HEK293 (cell line): ENCODE measurements around the gene PRR5.
A peak's percentile ranks its signal among the peaks of the same experiment; 100 is the strongest.
"Not testable (repeated sequence)": the region's sequence is repeated elsewhere in the genome, so short reads cannot be mapped to it uniquely, and the experiment has no call there.

ENCODE experiments used
- CTCF ChIA-PET: fragments of 350-600 bp; formaldehyde crosslinking; extraction: SDS; loops from one replicate; lab custom pipeline; 2021; ENCODE audit warnings: antibody characterized with exemption; lab: Yijun Ruan, JAX
- POLR2A ChIA-PET: fragments of 300-600 bp; formaldehyde crosslinking; extraction: SDS; loops from one replicate; lab custom pipeline; 2020; ENCODE audit warnings: antibody characterized with exemption, inconsistent platforms; lab: Yijun Ruan, JAX
- H3K27ac ChIP-seq: fragments of 200-500 bp; sonication (Bioruptor generic); 2 replicates; pipeline ENCODE4 v1.5.1; 2014; ENCODE audit warnings: low read depth, low read length, control low read depth, inconsistent platforms; ENCODE audit errors: extremely low read depth
- H3K36me3 ChIP-seq, 2 experiments: fragments of 200-500 bp in 1 of 2; sonication (Bioruptor generic) in 1 of 2; 1 replicate in 1 of 2; 2 replicates in 1 of 2; pipeline ENCODE4 v1.5.1; 2014 to 2017; ENCODE audit warnings: inconsistent platforms in 2 of 2, low read length in 2 of 2; ENCODE audit not compliant: control insufficient read depth in 2 of 2, insufficient read depth in 1 of 2
- H3K4me1 ChIP-seq: fragments of 200-500 bp; sonication (Bioruptor generic); 2 replicates; pipeline ENCODE4 v1.5.1; 2014; ENCODE audit warnings: mild to moderate bottlenecking, low read length, inconsistent platforms; ENCODE audit not compliant: control insufficient read depth, insufficient read depth
- H3K4me3 ChIP-seq: 2 replicates; pipeline ENCODE4 v1.5.1; 2011; ENCODE audit warnings: low read depth, mild to moderate bottlenecking, control low read depth, low read length, moderate library complexity
- H3K9me3 ChIP-seq: fragments of 200-500 bp; sonication (Bioruptor generic); 2 replicates; pipeline ENCODE4 v1.5.1; 2014; ENCODE audit warnings: low read depth, low read length, inconsistent platforms; ENCODE audit not compliant: control insufficient read depth, insufficient read depth
- GFI1B ChIP-seq: fragments of 450-650 bp; formaldehyde crosslinking; IDR thresholded peaks from 2 replicates; pipeline ENCODE4 v1.5.1; 2016; ENCODE audit warnings: missing biosample characterization, missing genetic modification characterization
- PRDM6 ChIP-seq: fragments of 450-650 bp; formaldehyde crosslinking; IDR thresholded peaks from 2 replicates; pipeline ENCODE4 v1.5.1; 2017; ENCODE audit warnings: missing biosample characterization, missing genetic modification characterization
- RBAK ChIP-seq: fragments of 450-650 bp; formaldehyde crosslinking; IDR thresholded peaks from 2 replicates; pipeline ENCODE4 v1.5.1; 2016; ENCODE audit warnings: missing biosample characterization, missing genetic modification characterization
- SALL2 ChIP-seq: fragments of 450-650 bp; formaldehyde crosslinking; IDR thresholded peaks from 2 replicates; pipeline ENCODE4 v1.5.0; 2017; ENCODE audit warnings: missing biosample characterization, mild to moderate bottlenecking, missing genetic modification characterization, borderline replicate concordance
- YY1 ChIP-seq: fragments of 450-650 bp; formaldehyde crosslinking; IDR thresholded peaks from 2 replicates; pipeline ENCODE4 v1.5.1; 2018; ENCODE audit warnings: missing biosample characterization, missing genetic modification characterization
- ZFP3 ChIP-seq: fragments of 450-650 bp; formaldehyde crosslinking; IDR thresholded peaks from 2 replicates; pipeline ENCODE4 v1.5.1; 2016; ENCODE audit warnings: low read depth, missing biosample characterization, missing genetic modification characterization
- ZNF169 ChIP-seq: fragments of 450-650 bp; formaldehyde crosslinking; IDR thresholded peaks from 2 replicates; pipeline ENCODE4 v1.5.1; 2016; ENCODE audit warnings: missing biosample characterization, missing genetic modification characterization
- ZNF248 ChIP-seq: fragments of 450-650 bp; formaldehyde crosslinking; IDR thresholded peaks from 2 replicates; pipeline ENCODE4 v1.5.1; 2017; ENCODE audit warnings: missing biosample characterization, missing genetic modification characterization
- ZNF302 ChIP-seq: fragments of 450-650 bp; formaldehyde crosslinking; IDR thresholded peaks from 2 replicates; pipeline ENCODE4 v1.5.1; 2016; ENCODE audit warnings: missing biosample characterization, missing genetic modification characterization, low read depth
- ZNF335 ChIP-seq: fragments of 450-650 bp; formaldehyde crosslinking; conservative IDR thresholded peaks from 2 replicates; pipeline ENCODE4 v1.5.1; 2016; ENCODE audit warnings: missing biosample characterization, missing genetic modification characterization
- ZNF513 ChIP-seq: fragments of 450-650 bp; IDR thresholded peaks from 2 replicates; pipeline ENCODE4 v1.5.1; 2018; ENCODE audit warnings: missing biosample characterization, missing genetic modification characterization
- ZNF544 ChIP-seq: fragments of 450-650 bp; formaldehyde crosslinking; IDR thresholded peaks from 2 replicates; pipeline ENCODE4 v1.5.0; 2017; ENCODE audit warnings: missing biosample characterization, missing genetic modification characterization
- ZNF629 ChIP-seq: fragments of 450-650 bp; formaldehyde crosslinking; IDR thresholded peaks from 2 replicates; pipeline ENCODE4 v1.5.1; 2017; ENCODE audit warnings: missing biosample characterization, missing genetic modification characterization
- ZNF654 ChIP-seq: fragments of 450-650 bp; formaldehyde crosslinking; IDR thresholded peaks from 2 replicates; pipeline ENCODE4 v1.5.1; 2016; ENCODE audit warnings: low read depth, missing biosample characterization, missing genetic modification characterization
- ZNF747 ChIP-seq: fragments of 450-650 bp; formaldehyde crosslinking; IDR thresholded peaks from 2 replicates; pipeline ENCODE4 v1.5.1; 2016; ENCODE audit warnings: missing biosample characterization, missing genetic modification characterization
- ZNF785 ChIP-seq: fragments of 450-650 bp; formaldehyde crosslinking; IDR thresholded peaks from 2 replicates; pipeline ENCODE4 v1.5.1; 2016; ENCODE audit warnings: missing biosample characterization, missing genetic modification characterization

PRR5 gene

GRCh38 chr22:44743247-44743646 is 41.2 kb downstream of the PRR5 start:
- Histone ChIP-seq H3K9me3 (no peaks in the 10 kb centered on the region), H3K36me3 (no peaks in the 10 kb centered on the region), H3K4me1 (no peaks in the 10 kb centered on the region), H3K27ac (no peak overlapping the region), H3K4me3 (no peak overlapping the region)
- ChIA-PET CTCF (interaction anchor here (0.6 to 1.1 kb wide), 2 partner anchors 8 to 10 kb away, joined by 3 to 4 read pairs; no protein-coding TSS in a partner anchor), POLR2A (no interaction called here)
- TF ChIP-seq ZNF544 (tag by site-specific recombination) (no peak), ZNF747 (tag by site-specific recombination) (no peak), RBAK (0 out of 2 replicates have a peak, but pooled peaks have one; percentile 41)

GRCh38 chr22:44743804-44744211 is 41.8 kb downstream of the PRR5 start:
- no peaks in the 10 kb centered on the region for H3K36me3 ChIP-seq
- POLR2A ChIA-PET, result no interaction called here
- no peaks in the 10 kb centered on the region for H3K4me1 ChIP-seq
- no peak overlapping the region for H3K27ac ChIP-seq
- TF ChIP-seq GFI1B, result no peak
- peak; percentile 14; the same call in 1 of the 2 replicates for TF ChIP-seq PRDM6 (tag by site-specific recombination)
- no peaks in the 10 kb centered on the region for H3K9me3 ChIP-seq
- CTCF ChIA-PET, result interaction anchor here (0.6 to 1.1 kb wide), 3 partner anchors 8 to 61 kb away, joined by 3 to 4 read pairs (median 3); no protein-coding TSS in a partner anchor
- no peak overlapping the region for H3K4me3 ChIP-seq

- H3K4me1 ChIP-seq, result no peaks in the 10 kb centered on the region
- CTCF ChIA-PET, result interaction anchor here (0.7 to 2.1 kb wide), 4 partner anchors 10 to 61 kb away, joined by 3 to 11 read pairs (median 3); no protein-coding TSS in a partner anchor
- H3K36me3 ChIP-seq, result no peaks in the 10 kb centered on the region
- H3K9me3 ChIP-seq, result no peaks in the 10 kb centered on the region
- no peak for TF ChIP-seq SALL2 (tag by site-specific recombination)
- TF ChIP-seq ZNF629 (tag by site-specific recombination), result no peak
- TF ChIP-seq ZNF248 (tag by site-specific recombination), result no peak
- TF ChIP-seq, all 188 proteins: peak for 0
- Histone ChIP-seq H3K4me3 (no peak overlapping the region), H3K27ac (no peak overlapping the region)
- POLR2A ChIA-PET, result no interaction called here
Observed at GRCh38 chr22:44745853-44746789, 44.1 kb downstream of the PRR5 start.

- H3K4me1 ChIP-seq, H3K4me3 ChIP-seq, H3K9me3 ChIP-seq, H3K27ac ChIP-seq, H3K36me3 ChIP-seq, POLR2A ChIA-PET: not testable (repeated sequence)
- CTCF ChIA-PET, result interaction anchor here (2.1 kb wide), 1 partner anchor 12 kb away, joined by 11 read pairs; no protein-coding TSS in a partner anchor
Observed at GRCh38 chr22:44747784-44748127, 45.8 kb downstream of the PRR5 start.

GRCh38 chr22:44748524-44748923 is 46.5 kb downstream of the PRR5 start:
- Histone ChIP-seq H3K36me3 (no peaks in the 10 kb centered on the region), H3K9me3 (no peaks in the 10 kb centered on the region), H3K4me1 (peaks cover 2% of the 10 kb centered on the region; the same call in 1 of the 2 replicates), H3K27ac (no peak overlapping the region), H3K4me3 (no peak overlapping the region)
- TF ChIP-seq ZNF654 (tag by site-specific recombination) (no peak), ZNF335 (tag by site-specific recombination) (no peak), ZNF169 (no peak), ZNF513 (no peak), ZFP3 (tag by site-specific recombination) (no peak), ZNF302 (no peak), YY1 (tag by site-specific recombination) (no peak), ZNF785 (tag by site-specific recombination) (no peak)
- ChIA-PET POLR2A (no interaction called here), CTCF (no interaction called here)
